ENCODE results near the gene FAT1.

The FAT1 gene

DNA sequence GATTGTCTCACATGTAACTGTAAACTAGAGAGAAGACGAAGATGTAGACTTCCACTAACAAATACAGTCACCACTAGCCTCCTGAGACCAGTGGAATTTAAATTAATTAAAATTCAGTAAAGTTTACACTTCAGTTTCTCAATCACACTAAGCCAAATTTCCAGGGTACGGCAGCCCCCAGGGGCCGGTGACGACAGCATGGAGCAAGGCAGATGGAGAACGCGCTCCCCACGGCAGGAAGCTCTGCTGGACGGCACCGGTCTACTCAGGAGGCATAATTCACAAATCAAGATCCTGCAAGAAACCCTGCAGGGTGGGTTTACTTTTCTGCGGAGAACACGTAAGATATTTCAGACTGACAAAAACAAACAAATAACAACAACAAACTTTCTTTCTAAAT is 80.7 kb downstream of the FAT1 start:
- TF ChIP-seq, protein P1, sequence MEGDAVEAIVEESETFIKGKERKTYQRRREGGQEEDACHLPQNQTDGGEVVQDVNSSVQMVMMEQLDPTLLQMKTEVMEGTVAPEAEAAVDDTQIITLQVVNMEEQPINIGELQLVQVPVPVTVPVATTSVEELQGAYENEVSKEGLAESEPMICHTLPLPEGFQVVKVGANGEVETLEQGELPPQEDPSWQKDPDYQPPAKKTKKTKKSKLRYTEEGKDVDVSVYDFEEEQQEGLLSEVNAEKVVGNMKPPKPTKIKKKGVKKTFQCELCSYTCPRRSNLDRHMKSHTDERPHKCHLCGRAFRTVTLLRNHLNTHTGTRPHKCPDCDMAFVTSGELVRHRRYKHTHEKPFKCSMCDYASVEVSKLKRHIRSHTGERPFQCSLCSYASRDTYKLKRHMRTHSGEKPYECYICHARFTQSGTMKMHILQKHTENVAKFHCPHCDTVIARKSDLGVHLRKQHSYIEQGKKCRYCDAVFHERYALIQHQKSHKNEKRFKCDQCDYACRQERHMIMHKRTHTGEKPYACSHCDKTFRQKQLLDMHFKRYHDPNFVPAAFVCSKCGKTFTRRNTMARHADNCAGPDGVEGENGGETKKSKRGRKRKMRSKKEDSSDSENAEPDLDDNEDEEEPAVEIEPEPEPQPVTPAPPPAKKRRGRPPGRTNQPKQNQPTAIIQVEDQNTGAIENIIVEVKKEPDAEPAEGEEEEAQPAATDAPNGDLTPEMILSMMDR (IDR thresholded peaks at IDR 0.05; ENCODE audit: low read depth, low read length): no peak
- no peak for DNase-seq (ENCODE audit: extremely low read depth, low read depth)

DNA sequence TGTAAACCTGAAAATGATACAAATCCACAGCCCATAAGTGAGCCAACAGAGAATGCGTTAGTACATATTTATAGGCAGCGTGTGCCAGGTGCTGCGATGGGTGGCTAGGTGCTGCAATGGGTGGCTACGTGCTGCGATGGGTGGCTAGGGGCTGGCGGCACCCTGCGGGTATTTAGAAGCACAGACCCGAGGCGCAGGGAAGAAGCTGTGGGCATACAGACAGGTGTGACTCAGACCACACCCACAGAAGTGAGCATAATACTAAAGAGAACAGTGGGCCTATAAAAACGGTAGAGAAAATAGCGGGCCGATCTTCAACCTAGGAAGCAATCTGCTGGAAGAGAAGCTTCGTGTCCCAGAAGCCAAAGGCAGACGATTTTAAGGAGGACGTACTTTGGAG is 81.1 kb downstream of the FAT1 start:
- TF ChIP-seq, protein P1 (IDR thresholded peaks at IDR 0.05; ENCODE audit: low read depth, low read length): no peak
- DNase-seq (ENCODE audit: extremely low read depth, low read depth): no peak

DNA sequence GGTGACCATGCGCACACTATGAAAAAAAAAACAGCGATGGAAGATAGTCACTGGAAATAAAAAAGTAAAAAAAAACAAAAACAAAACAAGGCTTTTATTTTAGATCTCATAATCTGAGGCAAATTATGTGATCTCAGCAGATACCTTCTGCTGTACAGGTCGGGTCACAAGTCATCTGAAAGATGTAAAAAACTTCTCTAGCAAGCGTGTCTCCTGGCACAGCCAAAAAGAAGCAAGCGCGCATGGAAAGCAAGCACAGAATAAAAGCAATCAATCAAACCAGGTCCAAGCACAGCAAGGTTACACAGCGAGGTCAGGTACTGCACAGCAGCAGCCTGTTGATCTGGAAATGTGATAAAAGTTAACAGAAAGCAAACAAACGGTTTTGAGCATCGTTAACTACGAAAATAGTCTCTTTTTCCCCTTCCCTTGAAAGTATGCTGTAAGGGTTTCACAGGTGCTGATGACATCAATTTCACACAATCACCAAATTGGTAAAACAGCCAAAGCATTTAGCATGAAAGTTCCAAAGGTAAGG is 89.0 kb downstream of the FAT1 start:
- TF ChIP-seq, protein P1 (IDR thresholded peaks at IDR 0.05; ENCODE audit: low read depth, low read length): no peak
- no peak for DNase-seq (ENCODE audit: extremely low read depth, low read depth)

DNA sequence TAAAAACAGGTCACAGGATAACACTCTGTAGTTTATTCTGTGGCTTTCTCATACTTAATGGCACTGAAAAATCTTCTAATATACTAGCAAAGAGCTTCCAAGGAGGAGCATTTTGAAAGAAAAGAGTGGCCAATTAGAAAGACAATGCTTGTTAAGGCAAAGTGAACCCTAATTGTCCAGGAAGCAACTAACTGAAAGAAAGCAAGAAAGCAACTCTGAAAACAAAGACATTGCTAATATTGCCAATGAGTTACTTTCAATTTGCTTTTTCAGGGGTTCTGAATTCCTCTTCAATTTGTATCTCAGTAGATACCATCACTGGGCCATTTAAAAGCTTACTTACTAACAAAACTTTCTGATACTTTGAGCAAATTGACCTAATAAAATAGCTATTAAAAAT is 89.8 kb downstream of the FAT1 start:
- TF ChIP-seq, protein P1 (IDR thresholded peaks at IDR 0.05; ENCODE audit: low read depth, low read length): no peak
- DNase-seq (ENCODE audit: extremely low read depth, low read depth): no peak

DNA sequence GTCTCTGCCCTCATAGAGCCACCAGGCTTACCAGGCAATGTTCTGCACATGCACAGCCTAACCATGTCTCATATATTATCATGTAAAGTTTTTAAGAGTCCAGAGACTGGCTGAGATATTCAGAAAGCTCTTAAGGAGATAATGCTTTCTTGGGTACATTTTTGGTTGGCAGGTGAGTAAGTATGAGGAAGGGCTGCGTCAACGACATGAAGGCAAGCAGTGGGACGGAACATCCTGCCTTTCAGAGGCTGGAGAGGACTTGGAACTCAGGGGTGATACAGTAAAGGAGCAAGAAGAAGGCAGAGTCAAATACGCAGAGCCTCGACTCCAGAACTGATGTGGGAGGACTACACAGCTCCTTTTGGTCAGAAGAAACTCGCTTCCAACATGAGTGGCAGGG is 93.5 kb downstream of the FAT1 start:
- TF ChIP-seq, protein P1 (IDR thresholded peaks at IDR 0.05; ENCODE audit: low read depth, low read length): no peak
- no peak for DNase-seq (ENCODE audit: extremely low read depth, low read depth)

DNA sequence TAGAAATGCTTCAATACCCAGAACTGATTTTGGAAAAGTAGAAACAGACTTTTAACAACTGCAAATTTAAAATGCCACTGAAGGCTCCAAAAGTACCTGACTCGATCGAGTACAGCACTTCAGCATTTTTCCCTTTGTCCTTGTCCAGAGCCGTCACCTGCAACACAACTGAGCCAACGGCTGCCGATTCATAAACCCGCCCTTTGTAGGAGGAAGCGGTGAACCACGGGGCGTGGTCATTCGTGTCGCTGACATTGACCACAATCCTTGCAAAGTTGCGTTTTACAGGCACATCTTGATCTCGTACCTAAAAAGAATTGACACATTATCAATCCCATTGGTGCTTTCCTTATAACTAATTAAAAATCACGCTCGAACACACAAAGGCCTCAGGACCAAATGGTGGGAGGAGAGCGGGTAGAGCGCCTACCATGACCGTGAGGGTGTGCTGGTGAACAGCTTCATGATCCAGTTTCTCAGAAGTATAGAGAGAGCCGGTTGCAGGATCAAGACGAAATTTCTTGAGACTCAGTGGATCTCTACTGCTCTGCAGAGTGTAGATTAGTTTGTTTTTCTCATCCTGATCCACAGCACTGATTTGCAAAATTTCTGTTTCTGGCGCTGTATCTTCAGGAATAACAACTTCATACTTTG is 95.5 kb downstream of the FAT1 start:
- TF ChIP-seq, protein P1 (IDR thresholded peaks at IDR 0.05; ENCODE audit: low read depth, low read length): no peak
- no peak for DNase-seq (ENCODE audit: extremely low read depth, low read depth)

DNA sequence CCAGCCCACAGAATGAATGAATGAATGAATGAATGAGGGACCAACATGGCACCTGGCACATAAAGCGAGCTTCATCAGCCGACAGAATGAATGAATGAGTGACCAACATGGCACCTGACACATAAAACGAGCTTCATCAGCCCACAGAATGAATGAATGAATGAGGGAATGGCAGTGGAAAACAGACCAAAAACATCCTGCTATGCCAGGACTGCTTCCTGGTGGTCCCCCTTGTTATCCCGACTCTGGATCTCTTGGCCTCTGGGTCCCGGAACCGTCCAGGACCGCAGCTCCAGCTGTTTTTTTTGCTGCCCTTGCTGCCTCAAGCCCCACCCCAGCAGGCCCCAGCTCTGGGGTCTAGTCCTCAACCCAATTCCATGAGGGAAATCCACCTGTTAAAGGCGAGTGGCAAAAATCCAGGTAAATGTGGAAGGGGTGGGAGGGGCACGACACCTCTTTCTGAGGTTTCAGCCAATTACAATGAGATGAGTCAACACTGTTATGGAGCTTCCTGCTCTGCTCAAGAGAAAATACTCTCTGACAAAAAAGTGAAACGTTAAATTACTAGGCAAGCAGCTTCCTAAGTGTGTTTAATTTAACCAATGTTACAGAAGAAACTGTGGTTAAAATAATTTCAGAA is 96.3 kb downstream of the FAT1 start:
- DNase-seq (ENCODE audit: extremely low read depth, low read depth): no peak
- TF ChIP-seq, protein P1 (IDR thresholded peaks at IDR 0.05; ENCODE audit: low read depth, low read length): no peak
